Skeletal muscle tissue (tissue), 4 donors: ENCODE results near the gene SCN9A. TPM values are rescaled to one million over a fixed set of nuclear protein-coding genes. Genes with fewer than 3 reads are reported as not detected.
"Not testable (repeated sequence)": the region's sequence is repeated elsewhere in the genome, so short reads cannot be mapped to it uniquely, and the experiment has no call there.

ENCODE experiments used
- H3K27ac ChIP-seq: one replicate; pipeline ENCODE4 v1.7.0; 2013; ENCODE audit warnings: mild to moderate bottlenecking, low read depth, low read length, inconsistent platforms
- H3K27me3 ChIP-seq, 3 donors: one replicate each; pipeline ENCODE4 v1.7.0; 2013; ENCODE audit warnings: low read length in 3 of 3; ENCODE audit not compliant: control insufficient read depth in 3 of 3, insufficient read depth in 3 of 3
- H3K36me3 ChIP-seq, 3 donors: one replicate each; pipeline ENCODE4 v1.7.0; 2013; ENCODE audit warnings: low read length in 3 of 3; ENCODE audit not compliant: control insufficient read depth in 3 of 3, insufficient read depth in 3 of 3
- H3K4me1 ChIP-seq, 3 donors: one replicate each; pipeline ENCODE4 v1.7.0; 2013; ENCODE audit warnings: low read length in 3 of 3, mild to moderate bottlenecking in 3 of 3; ENCODE audit not compliant: control insufficient read depth in 3 of 3, insufficient read depth in 3 of 3
- H3K4me3 ChIP-seq, 3 donors: one replicate each; pipeline ENCODE4 v1.7.0; 2013; ENCODE audit warnings: low read length in 3 of 3
- H3K9ac ChIP-seq, 3 donors: one replicate each; pipeline ENCODE4 v1.7.0; 2013; ENCODE audit warnings: low read length in 3 of 3, mild to moderate bottlenecking in 3 of 3, moderate library complexity in 2 of 3, low read depth in 1 of 3
- H3K9me3 ChIP-seq, 3 donors: one replicate each; pipeline ENCODE4 v1.7.0; 2013; ENCODE audit warnings: low read length in 3 of 3; ENCODE audit not compliant: control insufficient read depth in 3 of 3
- total RNA-seq: library from RNA; depleted of rRNA; stranded (reverse); fragments of >200 nt; gene quantifications from one replicate; pipeline ENCODE4 v1.2.3, GENCODE V29; 2014
- donor health status: Osteomylitis.

Gene SCN9A
- total RNA-seq, 1 donor from 2014 or later = 14.1 TPM

DNA sequence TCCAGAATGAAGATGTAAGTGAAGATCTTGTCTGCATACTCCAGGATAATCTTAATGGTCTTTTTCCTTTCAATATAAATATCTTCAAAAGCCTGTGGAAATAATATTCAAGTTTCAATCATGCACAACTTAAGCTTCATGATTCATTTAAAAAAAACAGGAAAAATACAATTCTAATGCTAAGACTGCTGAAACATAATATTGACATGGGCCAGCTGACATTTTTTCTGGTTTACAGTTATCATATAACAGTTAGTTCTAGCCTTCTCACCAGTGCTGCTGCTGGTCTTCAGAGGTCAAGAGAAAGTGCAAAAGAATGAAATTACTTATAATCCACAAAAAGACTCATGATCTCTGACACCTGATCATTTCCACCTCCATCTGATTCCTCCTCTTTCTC, 137.6 kb downstream of the SCN9A start:
- no peaks in the 10 kb centered on the region for H3K27me3 ChIP-seq
- no peak overlapping the region for H3K4me3 ChIP-seq
- no peak overlapping the region for H3K27ac ChIP-seq
- no peak overlapping the region for H3K9ac ChIP-seq
- no peaks in the 10 kb centered on the region for H3K36me3 ChIP-seq
- no peaks in the 10 kb centered on the region for H3K9me3 ChIP-seq
- H3K4me1 ChIP-seq = no peaks in the 10 kb centered on the region

DNA sequence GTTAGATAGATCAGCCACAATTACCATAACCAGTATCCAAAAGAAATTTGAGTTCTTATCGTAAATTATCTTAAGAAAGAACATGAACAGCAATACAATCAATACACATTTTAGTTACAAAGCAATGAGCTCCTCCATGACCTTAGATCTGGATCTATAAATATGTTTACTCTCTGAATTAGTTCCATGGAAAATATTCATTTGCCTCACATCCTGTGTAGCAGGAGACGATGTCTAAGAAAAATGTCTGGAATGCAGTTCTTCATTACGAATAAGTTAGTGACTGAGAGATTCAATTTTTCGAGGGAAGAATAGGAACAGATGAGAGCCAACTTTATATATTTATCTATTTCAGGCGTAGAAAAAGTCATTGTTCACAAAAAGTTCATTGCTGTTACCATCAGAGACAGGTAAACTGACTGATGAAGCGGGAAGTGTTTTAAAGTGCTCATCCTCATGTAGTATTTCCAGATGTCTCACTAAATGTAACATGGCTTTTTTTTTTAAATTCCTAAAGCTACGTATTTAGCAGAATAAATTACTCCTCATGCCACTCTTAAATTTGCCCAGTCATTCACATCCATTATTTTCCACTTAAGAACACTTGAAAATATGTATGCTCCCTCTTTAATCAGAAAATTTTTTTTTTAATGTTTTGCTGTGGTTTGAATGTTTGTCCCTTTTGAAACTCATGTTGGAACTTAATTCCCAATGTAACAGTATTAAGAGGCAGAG, 141.5 kb downstream of the SCN9A start:
- Histone ChIP-seq H3K4me1 (no peaks in the 10 kb centered on the region), H3K36me3 (no peaks in the 10 kb centered on the region), H3K27ac (no peak overlapping the region), H3K9me3 (no peaks in the 10 kb centered on the region), H3K27me3 (no peaks in the 10 kb centered on the region), H3K9ac (no peak overlapping the region), H3K4me3 (no peak overlapping the region)

DNA sequence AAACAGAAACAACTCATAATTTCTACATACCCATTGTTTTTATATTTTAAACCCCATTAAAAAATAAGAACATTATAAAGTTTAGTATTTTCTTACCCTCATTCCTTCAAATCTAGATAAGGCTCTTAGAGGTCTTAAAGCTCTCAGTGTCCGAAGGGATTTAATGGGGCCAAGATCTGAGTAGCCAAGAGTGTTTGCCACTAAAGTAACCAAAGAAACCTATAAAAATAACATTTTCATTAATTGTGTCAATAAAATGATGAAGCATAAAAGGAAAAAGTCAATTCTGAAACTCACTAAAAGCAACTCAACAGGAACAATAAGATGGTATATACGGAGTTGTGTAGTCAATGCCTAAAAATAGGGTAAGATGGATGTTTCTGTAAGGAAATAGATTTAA, 142.5 kb downstream of the SCN9A start:
- H3K4me3 ChIP-seq = no peak overlapping the region
- no peaks in the 10 kb centered on the region for H3K9me3 ChIP-seq
- no peaks in the 10 kb centered on the region for H3K36me3 ChIP-seq
- no peak overlapping the region for H3K27ac ChIP-seq
- no peaks in the 10 kb centered on the region for H3K4me1 ChIP-seq
- no peaks in the 10 kb centered on the region for H3K27me3 ChIP-seq
- H3K9ac ChIP-seq = no peak overlapping the region

DNA sequence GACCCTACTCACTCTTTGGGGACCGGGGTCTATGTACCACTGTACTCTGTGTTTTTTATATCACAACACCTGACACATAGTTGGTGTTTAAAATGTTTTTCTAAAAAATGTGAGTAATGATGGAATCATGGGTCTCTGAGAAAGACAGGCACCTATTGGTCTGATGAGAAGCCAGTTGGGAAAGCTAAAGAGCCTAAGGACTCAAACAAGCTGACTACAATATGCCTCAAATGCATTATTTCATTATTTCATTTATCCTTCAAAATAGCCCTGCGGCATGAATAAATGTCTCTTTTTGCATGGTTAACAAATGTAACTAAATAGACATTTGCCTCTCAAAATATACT, 145.0 kb downstream of the SCN9A start:
- Histone ChIP-seq H3K36me3 (no peaks in the 10 kb centered on the region), H3K9ac (no peak overlapping the region), H3K27ac (no peak overlapping the region), H3K27me3 (no peaks in the 10 kb centered on the region), H3K4me1 (no peaks in the 10 kb centered on the region), H3K9me3 (no peaks in the 10 kb centered on the region), H3K4me3 (no peak overlapping the region)

DNA sequence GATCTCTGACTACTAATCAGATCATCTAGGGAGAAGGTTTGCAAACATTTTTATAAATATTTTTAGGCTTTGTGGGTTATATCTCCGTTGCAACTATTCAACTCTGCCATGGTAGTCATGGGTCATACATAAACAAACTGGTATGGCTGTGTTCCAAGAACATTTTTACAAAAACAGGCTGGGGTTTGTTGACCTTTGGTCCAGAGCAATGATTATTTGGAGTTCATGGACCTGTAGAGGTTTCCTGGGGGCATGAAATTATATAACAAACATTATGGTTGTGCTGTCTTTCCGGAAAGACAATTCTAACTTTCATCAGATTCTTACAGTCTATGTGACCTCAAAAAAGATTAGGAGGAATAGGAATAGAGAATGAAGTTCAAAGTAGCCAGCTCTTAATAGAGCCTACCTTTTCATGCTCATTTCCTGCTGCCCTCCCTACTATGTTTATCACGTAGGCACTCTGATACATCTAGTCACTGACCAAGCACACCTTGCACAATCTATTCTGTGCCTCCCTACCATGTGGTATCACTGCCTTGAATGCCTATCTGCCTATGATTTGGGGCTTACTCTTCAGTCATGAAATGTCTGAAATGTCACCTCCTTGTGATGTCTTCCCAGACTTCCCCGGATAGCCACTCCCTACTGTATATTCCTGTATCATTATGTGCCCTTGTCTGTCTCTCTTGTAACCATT, 145.6 kb downstream of the SCN9A start:
- Histone ChIP-seq H3K9me3 (no peaks in the 10 kb centered on the region), H3K9ac (no peak overlapping the region), H3K27ac (no peak overlapping the region), H3K4me1 (no peaks in the 10 kb centered on the region), H3K36me3 (no peaks in the 10 kb centered on the region), H3K27me3 (no peaks in the 10 kb centered on the region), H3K4me3 (no peak overlapping the region)

DNA sequence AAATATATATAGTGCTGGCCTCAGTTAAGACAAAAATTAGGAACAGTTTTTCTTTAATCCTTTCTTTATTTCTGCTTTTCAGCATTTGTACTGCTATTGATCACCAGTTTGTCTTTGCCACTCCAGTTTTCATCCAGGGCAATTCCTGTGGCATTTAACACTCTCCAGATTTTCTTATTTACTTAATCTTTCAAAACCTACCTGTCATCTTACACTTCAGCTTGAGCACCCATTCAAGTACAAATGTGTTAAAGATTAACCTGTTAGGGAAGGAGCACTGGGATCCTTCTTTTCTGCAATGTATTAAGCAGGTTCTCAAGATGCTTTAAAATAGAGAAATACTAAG, 146.1 kb downstream of the SCN9A start:
- Histone ChIP-seq H3K27ac (no peak overlapping the region), H3K9me3 (no peaks in the 10 kb centered on the region), H3K9ac (no peak overlapping the region), H3K36me3 (no peaks in the 10 kb centered on the region), H3K27me3 (no peaks in the 10 kb centered on the region), H3K4me1 (no peaks in the 10 kb centered on the region), H3K4me3 (no peak overlapping the region)

DNA sequence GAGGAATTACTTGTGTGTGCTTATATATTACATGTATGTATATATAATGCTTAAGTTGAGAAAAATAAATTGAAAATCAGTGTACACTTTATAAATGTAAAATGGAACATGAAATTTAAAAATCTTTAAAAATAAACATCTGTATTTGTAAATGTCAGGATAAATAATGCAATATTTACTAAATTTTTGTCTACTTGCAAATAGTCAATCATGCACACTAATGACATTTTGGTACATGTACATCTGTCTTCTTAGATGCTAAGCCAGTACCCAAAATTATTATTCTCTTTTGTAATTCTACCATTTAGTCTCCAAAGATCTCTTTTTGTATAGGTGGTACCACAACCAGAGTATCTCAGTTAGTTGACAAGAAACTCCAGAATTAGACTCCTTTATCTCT, 151.5 kb downstream of the SCN9A start:
- H3K4me3 ChIP-seq = no peak overlapping the region
- H3K9me3 ChIP-seq = no peaks in the 10 kb centered on the region
- no peaks in the 10 kb centered on the region for H3K36me3 ChIP-seq
- H3K9ac ChIP-seq = no peak overlapping the region
- H3K4me1 ChIP-seq = no peaks in the 10 kb centered on the region
- H3K27ac ChIP-seq = no peak overlapping the region
- no peaks in the 10 kb centered on the region for H3K27me3 ChIP-seq

DNA sequence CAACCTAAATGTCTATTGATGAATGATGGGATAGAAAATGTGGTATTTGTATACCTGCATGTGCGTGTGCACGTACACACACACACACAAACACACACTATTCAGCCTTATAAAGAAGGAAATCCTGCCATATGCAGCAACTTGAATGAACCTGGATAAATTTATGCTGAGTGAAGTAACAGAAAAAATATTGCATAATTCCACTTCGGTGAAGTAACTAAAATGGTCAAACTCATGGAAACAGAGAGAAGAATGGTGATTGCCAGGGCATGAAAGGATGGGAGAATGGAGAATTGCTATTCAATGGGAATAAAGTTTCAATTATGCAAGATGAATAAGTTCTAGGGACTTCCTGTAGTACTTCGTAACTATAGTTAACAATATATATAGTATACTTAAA, 152.4 kb downstream of the SCN9A start:
- no peak overlapping the region for H3K9ac ChIP-seq
- no peak overlapping the region for H3K4me3 ChIP-seq
- H3K36me3 ChIP-seq = no peaks in the 10 kb centered on the region
- H3K27me3 ChIP-seq = no peaks in the 10 kb centered on the region
- H3K9me3 ChIP-seq = no peaks in the 10 kb centered on the region
- H3K4me1 ChIP-seq = no peaks in the 10 kb centered on the region
- H3K27ac ChIP-seq = no peak overlapping the region

DNA sequence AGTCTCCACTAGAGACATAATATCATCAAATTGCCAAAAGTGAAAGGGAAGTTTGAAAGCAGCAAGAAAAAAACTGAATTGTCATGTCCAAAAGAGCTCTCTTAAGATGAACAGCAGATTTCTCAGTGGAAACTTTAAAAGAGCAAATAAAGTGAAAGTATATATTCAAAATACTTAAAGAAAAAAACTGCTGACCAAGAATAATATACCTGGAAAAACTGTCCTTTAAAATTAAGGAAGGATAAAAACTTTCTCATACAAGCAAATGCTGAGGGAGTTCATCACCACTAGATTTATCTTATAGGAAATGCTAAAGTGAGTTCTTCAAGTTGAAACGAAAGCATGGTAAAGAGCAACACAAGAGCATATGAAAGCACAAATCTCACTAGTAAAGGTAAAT, 164.7 kb downstream of the SCN9A start:
- H3K27me3 ChIP-seq = no peaks in the 10 kb centered on the region
- no peak overlapping the region for H3K9ac ChIP-seq
- no peak overlapping the region for H3K4me3 ChIP-seq
- no peaks in the 10 kb centered on the region for H3K4me1 ChIP-seq
- no peak overlapping the region for H3K27ac ChIP-seq
- peaks cover 0 to 4% (median 2%) of the 10 kb centered on the region in 3 donors for H3K9me3 ChIP-seq
- no peaks in the 10 kb centered on the region for H3K36me3 ChIP-seq

DNA sequence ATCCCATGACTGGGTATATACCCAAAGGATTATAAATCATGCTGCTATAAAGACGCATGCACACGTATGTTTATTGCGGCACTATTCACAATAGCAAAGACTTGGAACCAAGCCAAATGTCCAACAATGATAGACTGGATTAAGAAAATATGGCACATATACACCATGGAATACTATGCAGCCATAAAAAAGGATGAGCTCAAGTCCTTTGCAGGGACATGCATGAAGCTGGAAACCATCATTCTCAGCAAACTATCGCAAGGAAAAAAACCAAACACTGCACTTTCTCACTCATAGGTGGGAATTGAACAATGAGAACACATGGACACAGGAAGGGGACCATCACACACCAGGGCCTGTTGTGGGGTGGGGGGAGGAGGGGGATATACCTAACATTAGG, 165.8 kb downstream of the SCN9A start:
- not testable (repeated sequence) for H3K9me3 ChIP-seq, H3K9ac ChIP-seq, H3K36me3 ChIP-seq, H3K27ac ChIP-seq, H3K27me3 ChIP-seq, H3K4me1 ChIP-seq, H3K4me3 ChIP-seq
